Thoracic aorta (tissue), 2 donors: Measurements from ENCODE around the gene KRTDAP. TPM values are rescaled to one million over a fixed set of nuclear protein-coding genes. Genes with fewer than 3 reads are reported as not detected.

ENCODE experiments used
- ATAC-seq: fragments of 150-250 bp; one replicate; pipeline ENCODE4 v1.8.0; 2017; ENCODE audit warnings: low read depth; ENCODE audit not compliant: insufficient number of reproducible peaks, low FRiP score
- DNase-seq: peaks from one replicate; pipeline ENCODE4 v3.0.0-alpha.2; 2020; ENCODE audit warnings: low spot score
- H3K27ac ChIP-seq, 2 donors: fragments of 200-600 bp; sonication (generic); 1 replicate in 1 of 2; 2 replicates in 1 of 2; pipeline ENCODE4 v1.5.1; 2016; ENCODE audit warnings: mild to moderate bottlenecking in 2 of 2, moderate library complexity in 2 of 2
- H3K27me3 ChIP-seq: fragments of 200-600 bp; sonication (generic); replicated peaks from 2 replicates; pipeline ENCODE4 v1.6.0; 2016; ENCODE audit warnings: mild to moderate bottlenecking; ENCODE audit not compliant: insufficient read depth
- H3K36me3 ChIP-seq: fragments of 200-600 bp; sonication (generic); one replicate; pipeline ENCODE4 v1.5.1; 2016
- H3K4me1 ChIP-seq, 2 donors: fragments of 200-600 bp; sonication (generic); 1 replicate in 1 of 2; 2 replicates in 1 of 2; pipeline versions ENCODE4 v1.5.1 to v1.6.0; 2016; ENCODE audit warnings: low read depth in 2 of 2, mild to moderate bottlenecking in 1 of 2; ENCODE audit not compliant: control insufficient read depth in 1 of 2
- H3K4me3 ChIP-seq: fragments of 200-600 bp; sonication (generic); 2 replicates; pipeline ENCODE4 v1.5.1; 2016; ENCODE audit warnings: mild to moderate bottlenecking
- H3K9me3 ChIP-seq: fragments of 200-600 bp; sonication (generic); 2 replicates; pipeline ENCODE4 v1.5.1; 2016
- CTCF ChIP-seq: fragments of 200-600 bp; sonication (generic); IDR thresholded peaks from one replicate; pipeline ENCODE4 v1.5.1; 2019; ENCODE audit warnings: antibody characterized with exemption
- total RNA-seq, 2 donors: library from RNA; depleted of rRNA; stranded (reverse); fragments of >200 nt; gene quantifications; one replicate each; pipeline versions ENCODE4 v1.1.0 to v1.2.3, GENCODE V29; 2016

KRTDAP gene
- total RNA-seq, 2 donors from 2014 or later: 29.6 TPM; not detected in 1

DNA sequence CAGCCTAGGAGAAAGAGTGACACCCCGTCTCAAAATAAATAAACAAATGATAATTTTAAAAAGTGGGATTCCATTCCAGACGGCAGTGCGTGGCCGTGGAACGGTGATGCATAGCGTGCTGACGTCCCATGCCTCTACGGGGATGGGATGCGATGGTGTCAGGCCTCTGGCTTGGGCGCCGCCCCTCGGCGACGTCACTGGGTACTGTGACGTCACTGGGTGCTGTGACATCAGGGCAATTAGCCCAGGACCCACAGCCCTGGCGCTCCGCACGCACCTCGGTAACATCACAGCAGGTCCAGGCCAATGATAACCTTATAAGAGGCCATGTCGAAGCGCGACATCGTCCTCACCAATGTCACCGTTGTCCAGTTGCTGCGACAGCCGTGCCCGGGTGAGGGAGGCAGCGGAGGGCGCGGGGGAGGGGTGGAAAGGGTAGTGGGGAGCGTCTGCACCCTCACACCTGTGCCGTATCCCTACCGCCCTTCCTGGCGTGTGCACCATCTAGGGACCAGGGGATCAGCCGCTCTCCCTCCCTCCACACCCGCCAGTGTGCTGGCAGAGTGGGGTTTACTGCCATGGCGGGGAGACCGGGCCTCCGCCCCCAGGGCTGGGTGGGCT is 43.0 kb upstream of the KRTDAP start, which contains the start of gene GAPDHS:
Gene GAPDHS (plus strand): TSS at position 256 of the 621 bp plus-strand sequence. CDS start 72 bp downstream, at position 328.
- DNase-seq: no peak
- no peak within 1 kb of the TSS for H3K27ac ChIP-seq
- no peaks in the 10 kb centered on the region for H3K27me3 ChIP-seq
- H3K36me3 ChIP-seq: no peaks in the 10 kb centered on the region
- H3K4me3 ChIP-seq: no peak within 1 kb of the TSS
- no peak for TF ChIP-seq CTCF
- H3K4me1 ChIP-seq: peaks cover 0 to 4% of the 10 kb centered on the region in 2 donors
- no peaks in the 10 kb centered on the region for H3K9me3 ChIP-seq
- no peak for ATAC-seq

GRCh38 chr19:35531291-35531690 is 41.0 kb upstream of the KRTDAP start:
- no peak overlapping the region for H3K27ac ChIP-seq
- no peak for TF ChIP-seq CTCF
- DNase-seq (no peak), ATAC-seq (no peak)
- H3K9me3 ChIP-seq: no peaks in the 10 kb centered on the region
- H3K27me3 ChIP-seq: no peaks in the 10 kb centered on the region
- no peak overlapping the region for H3K4me3 ChIP-seq
- H3K4me1 ChIP-seq: peaks cover 0 to 4% of the 10 kb centered on the region in 2 donors
- H3K36me3 ChIP-seq: no peaks in the 10 kb centered on the region

GRCh38 chr19:35529241-35530218 is 39.3 kb upstream of the KRTDAP start:
- ATAC-seq: no peak

GRCh38 chr19:35528218-35529038 is 38.2 kb upstream of the KRTDAP start, which contains the start of gene SBSN:
Gene SBSN (minus strand): TSS chr19:35528311. CDS start chr19:35528281, 30 bp downstream.
- H3K9me3 ChIP-seq: no peaks in the 10 kb centered on the region
- H3K27me3 ChIP-seq: no peaks in the 10 kb centered on the region
- ATAC-seq (no peak), DNase-seq (no peak)
- H3K4me1 ChIP-seq: no peaks in the 10 kb centered on the region
- no peak within 1 kb of the TSS for H3K4me3 ChIP-seq
- TF ChIP-seq CTCF: no peak
- H3K27ac ChIP-seq: no peak within 1 kb of the TSS
- H3K36me3 ChIP-seq: no peaks in the 10 kb centered on the region

More at GRCh38 chr19:35529241-35530218, 39.3 kb upstream of the KRTDAP start:
- no peak overlapping the region for H3K4me3 ChIP-seq
- H3K27me3 ChIP-seq: no peaks in the 10 kb centered on the region
- H3K4me1 ChIP-seq: peaks cover 0 to 4% of the 10 kb centered on the region in 2 donors
- H3K36me3 ChIP-seq: no peaks in the 10 kb centered on the region
- H3K9me3 ChIP-seq: no peaks in the 10 kb centered on the region
- no peak for DNase-seq
- no peak overlapping the region for H3K27ac ChIP-seq
- no peak for TF ChIP-seq CTCF
